ENCODE measurements around the gene HGFAC.

The HGFAC gene

GRCh38 chr4:3492741-3493719 lies 51.3 kb downstream of the HGFAC start:
- DNase-seq: no peak

GRCh38 chr4:3493720-3494461 lies 52.1 kb downstream of the HGFAC start:
- no peak for DNase-seq

GRCh38 chr4:3494462-3494871 lies 52.7 kb downstream of the HGFAC start:
- DNase-seq: no peak

- DNase-seq: no peak
These were observed 53.6 kb downstream of the HGFAC start for GRCh38 chr4:3495204-3495975.

- no peak for DNase-seq
These were observed 54.3 kb downstream of the HGFAC start for GRCh38 chr4:3496021-3496420.

GRCh38 chr4:3497095-3497494 lies 55.3 kb downstream of the HGFAC start:
- no peak for DNase-seq

GRCh38 chr4:3497523-3498389 lies 56.0 kb downstream of the HGFAC start:
- no peak for DNase-seq

GRCh38 chr4:3498407-3498806 lies 56.6 kb downstream of the HGFAC start:
- no peak for DNase-seq
